Spleen (tissue), 7 donors: ENCODE measurements around the gene RIBC2.

Experiments used
- POLR2A ChIP-seq, 3 donors: fragments of 450-650 bp; IDR thresholded peaks; one replicate each; pipeline ENCODE4 v1.5.1; 2017; ENCODE audit warnings: antibody characterized with exemption in 3 of 3, mild to moderate bottlenecking in 1 of 3
- POLR2AphosphoS5 ChIP-seq, 3 donors: sonication (generic); formaldehyde crosslinking; IDR thresholded peaks; one replicate each; pipeline ENCODE4 v1.5.1; 2017; ENCODE audit warnings: antibody characterized with exemption in 3 of 3
- TF ChIP-seq, protein P1 (sequence below), 11 experiments: fragments of 200-600 bp in 7 of 11; fragments of 450-650 bp in 4 of 11; sonication (generic) in 4 of 11; IDR thresholded peaks in 8 of 11; conservative IDR thresholded peaks in 3 of 11; 1 replicate in 7 of 11; 2 replicates in 4 of 11; pipeline versions ENCODE4 v1.4.0 to v1.8.0; 2016 to 2021; ENCODE audit warnings: antibody characterized with exemption in 11 of 11, inconsistent platforms in 4 of 11, mild to moderate bottlenecking in 1 of 11
- donor health status: DM: no; HTN: no; CAD: no; lungs with moderate emphysema.
- donor health status: DM: no; HTN: no; CAD: no.
- donor health status: DM: no; HTN: no; CAD: no.

DNA sequence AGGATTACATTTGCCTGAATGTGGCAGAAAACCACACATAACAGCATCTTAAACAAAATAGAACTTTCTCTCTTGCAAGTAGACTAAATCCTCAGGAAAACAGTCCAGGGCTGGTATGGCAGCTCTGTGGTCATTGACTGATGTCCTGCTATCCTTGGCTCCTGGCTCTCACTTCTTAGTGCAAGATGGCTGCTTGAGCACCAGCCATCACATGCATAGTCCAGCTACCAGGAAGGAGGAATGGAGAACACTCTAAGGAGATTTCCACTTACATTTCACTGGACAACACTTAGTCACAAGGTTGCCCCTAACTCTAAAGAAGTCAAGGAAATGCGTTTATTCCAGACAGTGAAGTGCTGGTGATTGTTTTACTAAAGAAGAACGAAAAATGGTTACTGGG lies 13.6 kb downstream of the RIBC2 start:
- TF ChIP-seq POLR2A (IDR thresholded peaks at IDR 0.05) (no peak), POLR2AphosphoS5 (IDR thresholded peaks at IDR 0.05) (no peak)
- TF ChIP-seq, protein P1, sequence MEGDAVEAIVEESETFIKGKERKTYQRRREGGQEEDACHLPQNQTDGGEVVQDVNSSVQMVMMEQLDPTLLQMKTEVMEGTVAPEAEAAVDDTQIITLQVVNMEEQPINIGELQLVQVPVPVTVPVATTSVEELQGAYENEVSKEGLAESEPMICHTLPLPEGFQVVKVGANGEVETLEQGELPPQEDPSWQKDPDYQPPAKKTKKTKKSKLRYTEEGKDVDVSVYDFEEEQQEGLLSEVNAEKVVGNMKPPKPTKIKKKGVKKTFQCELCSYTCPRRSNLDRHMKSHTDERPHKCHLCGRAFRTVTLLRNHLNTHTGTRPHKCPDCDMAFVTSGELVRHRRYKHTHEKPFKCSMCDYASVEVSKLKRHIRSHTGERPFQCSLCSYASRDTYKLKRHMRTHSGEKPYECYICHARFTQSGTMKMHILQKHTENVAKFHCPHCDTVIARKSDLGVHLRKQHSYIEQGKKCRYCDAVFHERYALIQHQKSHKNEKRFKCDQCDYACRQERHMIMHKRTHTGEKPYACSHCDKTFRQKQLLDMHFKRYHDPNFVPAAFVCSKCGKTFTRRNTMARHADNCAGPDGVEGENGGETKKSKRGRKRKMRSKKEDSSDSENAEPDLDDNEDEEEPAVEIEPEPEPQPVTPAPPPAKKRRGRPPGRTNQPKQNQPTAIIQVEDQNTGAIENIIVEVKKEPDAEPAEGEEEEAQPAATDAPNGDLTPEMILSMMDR (IDR thresholded peaks at IDR 0.05 in 8 of 11, conservative IDR thresholded peaks at IDR 0.05 in 3 of 11), result no peak
